Activated T-helper 17 cell treated with anti-CD3 and anti-CD28 coated beads, Interleukin-2, amount 50 U/mL, for 72 hours (primary cell): ENCODE measurements around the gene EFTUD2. TPM values are rescaled to one million over a fixed set of nuclear protein-coding genes. Genes with fewer than 3 reads are reported as not detected.
"Not testable (repeated sequence)": the region's sequence is repeated elsewhere in the genome, so short reads cannot be mapped to it uniquely, and the experiment has no call there.

Experiments used
- ATAC-seq: fragments of 150-1000 bp; cut with Tn5 transposase; replicated peaks from 2 replicates; pipeline ENCODE4 v1.10.0; 2021; ENCODE audit warnings: mild to moderate bottlenecking, moderate library complexity
- H3K27ac Mint-ChIP-seq: one replicate; pipeline ENCODE4 v1.8.0; 2022; ENCODE audit warnings: mixed read lengths
- H3K27me3 Mint-ChIP-seq: one replicate; pipeline ENCODE4 v1.8.0; 2022; ENCODE audit warnings: mixed read lengths
- H3K36me3 Mint-ChIP-seq: one replicate; pipeline ENCODE4 v1.8.0; 2022; ENCODE audit warnings: low read depth, mild to moderate bottlenecking, mixed read lengths
- H3K4me1 Mint-ChIP-seq: one replicate; pipeline ENCODE4 v1.8.0; 2022; ENCODE audit warnings: mixed read lengths
- H3K4me3 Mint-ChIP-seq: one replicate; pipeline ENCODE4 v1.8.0; 2022; ENCODE audit warnings: mild to moderate bottlenecking, mixed read lengths
- H3K9me3 Mint-ChIP-seq: one replicate; pipeline ENCODE4 v1.8.0; 2022; ENCODE audit warnings: mixed read lengths
- total RNA-seq, 2 donors: library from RNA; stranded (reverse); gene quantifications; one replicate each; pipeline ENCODE4 v1.2.3, GENCODE V29; 2022

The EFTUD2 gene
- total RNA-seq, result 100 to 1,000 TPM; 105 to 215 TPM

DNA sequence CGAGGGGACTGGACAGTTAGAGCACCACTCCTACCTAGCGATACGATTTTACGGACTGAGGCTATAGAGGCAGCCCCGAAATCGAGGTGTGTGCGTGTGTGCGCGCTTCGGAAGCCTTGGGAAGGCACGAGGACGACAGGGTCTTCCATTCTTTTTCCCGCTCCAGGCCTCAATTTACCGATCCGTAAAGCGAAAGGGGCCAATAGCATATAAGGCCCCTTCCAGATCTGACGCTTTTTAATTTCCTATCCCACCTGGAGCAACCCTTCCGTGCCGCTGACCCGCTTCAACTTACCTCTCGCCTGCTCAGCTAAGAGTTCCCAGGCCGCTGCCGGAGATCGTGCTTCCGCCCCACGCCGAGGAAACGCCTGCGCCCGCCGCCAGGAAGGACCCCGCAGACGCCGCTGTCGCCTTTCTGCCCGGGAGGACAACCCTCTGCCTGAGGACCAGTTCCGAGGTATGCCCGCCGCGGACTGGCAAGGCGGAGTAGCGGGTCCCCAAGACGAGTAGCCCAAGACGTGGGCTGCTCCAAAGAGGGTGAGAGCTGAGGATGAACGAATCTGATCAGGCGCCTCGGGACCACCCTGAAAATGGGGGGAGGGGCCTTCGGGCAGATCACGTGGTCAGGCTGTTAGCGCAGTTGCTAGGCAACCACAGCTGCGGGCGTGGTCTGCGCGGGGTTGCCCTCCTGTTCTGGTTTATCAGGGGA is at the start of gene EFTUD2:
TSS of gene EFTUD2 (minus strand) at position 372 of the 709 bp plus-strand sequence. CDS start 4,924 bp downstream, outside the sequence.
- H3K4me1 Mint-ChIP-seq, result peaks cover 15% of the 10 kb centered on the region
- peak within 1 kb of the TSS; percentile 100 for H3K27ac Mint-ChIP-seq
- ATAC-seq, result peak; percentile 94
- peaks cover 44% of the 10 kb centered on the region for H3K36me3 Mint-ChIP-seq
- peak within 1 kb of the TSS; percentile 88 for H3K4me3 Mint-ChIP-seq
- no peaks in the 10 kb centered on the region for H3K27me3 Mint-ChIP-seq
- H3K9me3 Mint-ChIP-seq, result no peaks in the 10 kb centered on the region

DNA sequence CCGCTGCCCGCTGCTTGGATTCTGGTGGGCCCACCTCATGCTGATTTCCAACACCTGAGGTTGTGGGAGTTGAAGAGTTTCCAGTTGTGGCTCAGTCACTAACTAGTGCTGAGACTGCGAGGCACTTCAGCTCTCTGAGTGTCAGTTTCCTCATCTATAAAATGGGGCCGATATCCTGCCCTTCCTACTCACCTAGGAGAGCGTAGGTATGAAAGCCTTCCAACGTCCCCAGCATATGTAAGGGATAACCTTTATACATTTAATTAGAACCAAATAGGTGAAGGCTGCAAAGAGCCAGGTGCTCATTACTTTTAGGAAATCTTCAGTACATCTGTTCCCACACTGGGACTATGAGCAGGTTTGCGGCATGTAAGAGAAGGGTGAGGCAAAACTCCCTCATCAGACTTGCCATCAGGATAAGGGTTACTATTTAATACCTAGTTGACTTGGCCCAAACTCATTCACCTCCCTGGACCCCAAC is 49.1 kb upstream of the EFTUD2 start:
- Mint-ChIP-seq H3K27ac (peak overlapping the region; percentile 87), H3K36me3 (peaks cover 9% of the 10 kb centered on the region), H3K9me3 (no peaks in the 10 kb centered on the region), H3K4me1 (peaks cover 6% of the 10 kb centered on the region), H3K27me3 (no peaks in the 10 kb centered on the region), H3K4me3 (peak overlapping the region; percentile 88)
- no peak for ATAC-seq

DNA sequence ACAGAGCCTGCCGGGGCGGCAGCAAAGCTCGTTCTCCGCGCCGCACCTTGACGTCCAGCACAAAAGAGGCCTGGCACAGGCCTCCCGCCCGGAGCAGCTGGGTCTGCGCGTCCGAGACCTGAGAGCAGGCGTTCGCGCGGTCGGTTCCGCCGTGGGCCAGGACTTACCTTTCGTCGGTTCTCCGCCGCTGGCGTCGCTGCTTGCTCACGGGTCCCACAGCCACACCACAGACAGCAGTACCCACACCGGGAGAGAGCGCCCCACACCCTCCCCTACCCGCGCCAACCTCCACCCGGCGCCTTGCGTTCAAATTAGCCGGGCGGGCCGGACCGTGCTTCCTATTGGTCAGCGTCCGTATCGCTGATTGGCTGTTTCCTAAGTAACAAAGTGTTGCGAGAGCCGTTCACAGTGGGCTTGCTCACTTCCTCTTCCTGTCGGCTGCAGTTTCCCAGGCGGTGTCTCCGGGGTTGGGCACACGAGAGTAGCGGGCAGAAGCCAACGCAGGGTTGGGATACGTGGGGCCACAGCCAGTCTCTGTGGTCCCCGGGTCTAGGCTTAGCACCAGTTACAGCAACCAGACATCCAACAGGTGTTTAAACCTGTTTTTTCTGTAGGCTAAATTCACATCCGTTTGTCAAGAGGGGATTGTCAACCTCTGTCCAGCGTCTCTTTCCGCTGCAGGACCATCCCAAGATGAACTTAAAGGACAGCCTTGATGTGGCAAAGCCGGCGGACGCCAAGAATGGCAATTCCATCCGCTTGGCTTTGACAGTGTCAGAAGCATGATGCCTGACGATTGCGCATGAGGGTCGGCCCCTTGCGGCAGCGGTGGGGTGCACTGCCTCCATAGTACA is 48.4 kb upstream of the EFTUD2 start, which contains the start of gene KIF18B:
TSS of gene KIF18B (minus strand) at position 313 of the 854 bp plus-strand sequence. CDS start 11,429 bp downstream, outside the sequence.
- Mint-ChIP-seq H3K4me3 (peak within 1 kb of the TSS; percentile 88), H3K9me3 (no peaks in the 10 kb centered on the region), H3K36me3 (peaks cover 9% of the 10 kb centered on the region), H3K27me3 (no peaks in the 10 kb centered on the region), H3K27ac (peak within 1 kb of the TSS; percentile 87), H3K4me1 (peaks cover 6% of the 10 kb centered on the region)
- peak; percentile 98 for ATAC-seq

- not testable (repeated sequence) for H3K27me3 Mint-ChIP-seq, H3K4me1 Mint-ChIP-seq, ATAC-seq, H3K27ac Mint-ChIP-seq, H3K36me3 Mint-ChIP-seq, H3K9me3 Mint-ChIP-seq
- peak overlapping the region; percentile 88 for H3K4me3 Mint-ChIP-seq
These were observed 46.4 kb upstream of the EFTUD2 start for GRCh38 chr17:44945652-44946051.

GRCh38 chr17:44942456-44942855 is 43.2 kb upstream of the EFTUD2 start:
- ATAC-seq, result no peak
- Mint-ChIP-seq H3K27ac (no peak overlapping the region), H3K9me3 (no peaks in the 10 kb centered on the region), H3K36me3 (peaks cover 9% of the 10 kb centered on the region), H3K27me3 (no peaks in the 10 kb centered on the region), H3K4me3 (no peak overlapping the region), H3K4me1 (peaks cover 6% of the 10 kb centered on the region)

DNA sequence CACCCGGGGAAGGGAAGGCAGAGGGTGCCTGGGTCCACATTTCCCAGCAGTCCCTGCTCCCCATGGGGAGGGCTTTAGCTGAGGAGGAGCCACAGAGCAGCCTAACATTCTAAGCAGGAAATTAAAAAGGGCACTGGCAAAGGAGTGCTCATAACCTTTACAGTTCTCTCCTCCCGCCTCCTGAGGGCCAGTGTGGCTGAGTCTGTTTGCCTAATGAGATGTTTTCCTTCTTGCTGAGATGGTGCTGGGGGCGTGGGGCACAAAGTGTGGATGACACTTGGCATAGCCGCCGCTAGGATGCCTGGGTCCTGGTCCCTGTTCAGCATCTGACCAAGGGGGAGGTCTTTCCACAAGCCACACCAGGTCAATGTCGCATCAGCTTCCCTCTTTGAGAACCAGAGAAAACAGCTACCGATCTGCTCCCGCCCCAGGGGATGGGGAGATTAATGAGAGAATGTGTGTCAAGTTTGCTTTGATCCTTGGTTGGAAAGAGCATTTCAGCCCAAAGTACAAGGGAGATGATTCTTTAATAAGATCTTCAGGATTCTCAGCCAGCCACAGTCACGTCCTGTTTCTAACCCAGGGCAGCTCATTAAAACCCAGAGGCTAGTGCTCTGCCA is 42.6 kb upstream of the EFTUD2 start:
- no peak for ATAC-seq
- Mint-ChIP-seq H3K27ac (peak overlapping the region; percentile 20), H3K36me3 (peaks cover 9% of the 10 kb centered on the region), H3K4me1 (peaks cover 6% of the 10 kb centered on the region), H3K27me3 (no peaks in the 10 kb centered on the region), H3K4me3 (no peak overlapping the region), H3K9me3 (no peaks in the 10 kb centered on the region)

DNA sequence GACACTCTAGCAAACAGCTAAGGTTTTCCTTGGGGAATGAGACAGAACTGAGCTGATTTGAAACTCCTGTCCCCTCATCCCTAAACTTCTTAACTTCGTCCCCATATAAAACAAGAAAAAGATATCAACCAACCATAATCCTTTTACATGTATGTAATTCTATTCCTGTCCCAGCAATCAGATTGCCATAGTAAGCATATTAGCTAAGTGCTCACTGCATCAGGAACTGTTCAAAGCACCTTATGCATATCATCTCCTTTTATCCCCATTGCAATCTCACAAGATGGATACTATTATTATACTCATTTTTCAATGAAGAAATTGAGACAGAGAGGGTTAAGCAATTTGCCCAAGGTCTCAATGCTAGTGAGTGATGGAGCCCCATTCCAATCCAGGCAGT is 41.5 kb upstream of the EFTUD2 start:
- Mint-ChIP-seq H3K9me3 (no peaks in the 10 kb centered on the region), H3K27me3 (no peaks in the 10 kb centered on the region), H3K4me3 (no peak overlapping the region), H3K36me3 (no peaks in the 10 kb centered on the region), H3K27ac (no peak overlapping the region), H3K4me1 (no peaks in the 10 kb centered on the region)
- no peak for ATAC-seq

- Mint-ChIP-seq H3K4me3 (no peak overlapping the region), H3K4me1 (no peaks in the 10 kb centered on the region), H3K36me3 (no peaks in the 10 kb centered on the region), H3K27me3 (no peaks in the 10 kb centered on the region), H3K9me3 (no peaks in the 10 kb centered on the region), H3K27ac (no peak overlapping the region)
- ATAC-seq, result no peak
These were observed 41.1 kb upstream of the EFTUD2 start for GRCh38 chr17:44940317-44940716.

GRCh38 chr17:44935116-44935515 is 35.9 kb upstream of the EFTUD2 start:
- Mint-ChIP-seq H3K36me3 (peaks cover 4% of the 10 kb centered on the region), H3K9me3 (no peaks in the 10 kb centered on the region), H3K27me3 (no peaks in the 10 kb centered on the region), H3K27ac (no peak overlapping the region), H3K4me3 (no peak overlapping the region), H3K4me1 (no peaks in the 10 kb centered on the region)
- ATAC-seq, result no peak

DNA sequence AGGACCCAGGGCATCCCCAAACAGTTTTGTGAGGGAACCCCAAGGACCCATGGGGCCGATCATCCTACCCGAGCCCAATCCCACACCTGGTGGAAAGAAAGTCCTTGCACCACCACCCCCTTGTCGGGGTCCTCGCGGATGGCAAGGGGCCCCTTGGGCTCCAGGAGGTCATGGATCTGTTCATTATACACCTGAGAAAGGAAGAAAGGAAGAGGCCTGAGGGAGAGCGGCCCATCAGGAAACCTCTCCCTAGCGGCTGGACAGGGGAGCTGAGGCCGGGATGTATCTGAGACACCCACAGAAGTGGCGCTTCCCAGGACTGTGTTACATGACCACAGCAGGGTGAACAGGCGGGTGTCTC is 35.5 kb upstream of the EFTUD2 start:
- Mint-ChIP-seq H3K27ac (no peak overlapping the region), H3K4me1 (no peaks in the 10 kb centered on the region), H3K27me3 (no peaks in the 10 kb centered on the region), H3K36me3 (peaks cover 7% of the 10 kb centered on the region), H3K9me3 (no peaks in the 10 kb centered on the region), H3K4me3 (no peak overlapping the region)
- ATAC-seq, result no peak

DNA sequence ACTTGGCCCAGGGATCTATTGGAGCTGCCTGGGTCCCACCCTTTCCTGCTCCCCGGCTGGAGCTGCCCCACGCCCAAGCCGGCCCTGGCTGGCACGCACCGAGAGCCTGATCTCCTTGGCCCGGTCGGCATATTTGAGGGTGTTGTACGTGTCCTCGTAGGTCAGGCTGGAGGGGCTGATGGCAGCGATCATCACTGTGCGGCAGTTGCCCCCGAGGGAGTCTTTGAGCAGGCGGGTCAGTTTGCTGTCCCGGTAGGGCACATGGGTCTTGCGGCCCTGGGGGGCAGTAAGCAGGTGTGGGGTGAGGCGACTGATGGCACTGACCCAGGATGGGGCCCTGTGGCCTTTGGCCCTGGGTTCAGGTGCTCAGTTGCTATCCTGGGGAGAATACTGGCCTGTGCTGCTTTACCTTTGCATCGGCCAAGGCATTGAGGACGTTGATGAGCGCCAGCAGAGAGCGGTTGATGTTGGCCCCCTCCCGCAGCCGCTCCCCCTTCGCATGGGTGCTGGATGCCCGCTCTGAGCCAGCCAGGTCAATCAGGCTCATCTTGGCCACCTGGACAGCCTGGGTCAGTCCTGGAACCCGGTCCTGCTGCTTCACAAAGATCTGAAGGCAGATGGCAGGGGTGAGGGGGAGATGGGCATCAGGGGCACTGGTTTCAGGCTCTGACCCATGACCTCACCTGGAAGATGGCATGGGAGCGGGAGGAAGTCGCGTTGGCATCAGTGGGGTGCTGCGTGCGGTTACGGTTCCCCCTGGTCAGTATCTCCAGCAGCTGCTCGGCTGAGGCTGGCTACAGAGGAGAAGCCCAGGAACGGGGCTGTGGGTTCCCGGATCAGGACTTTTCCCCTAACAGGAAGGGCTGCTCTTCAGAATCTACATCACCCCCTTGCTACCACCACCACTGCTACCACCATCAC is 34.8 kb upstream of the EFTUD2 start:
- peaks cover 11% of the 10 kb centered on the region for H3K36me3 Mint-ChIP-seq
- no peaks in the 10 kb centered on the region for H3K27me3 Mint-ChIP-seq
- no peak overlapping the region for H3K27ac Mint-ChIP-seq
- no peak overlapping the region for H3K4me3 Mint-ChIP-seq
- no peaks in the 10 kb centered on the region for H3K9me3 Mint-ChIP-seq
- no peak for ATAC-seq
- no peaks in the 10 kb centered on the region for H3K4me1 Mint-ChIP-seq

GRCh38 chr17:44932787-44933097 is 33.5 kb upstream of the EFTUD2 start:
- Mint-ChIP-seq H3K27me3 (no peaks in the 10 kb centered on the region), H3K9me3 (no peaks in the 10 kb centered on the region), H3K4me1 (no peaks in the 10 kb centered on the region), H3K36me3 (peaks cover 14% of the 10 kb centered on the region), H3K4me3 (no peak overlapping the region), H3K27ac (no peak overlapping the region)
- ATAC-seq, result no peak

GRCh38 chr17:44932096-44932786 is 33.0 kb upstream of the EFTUD2 start:
- no peaks in the 10 kb centered on the region for H3K9me3 Mint-ChIP-seq
- no peak for ATAC-seq
- no peaks in the 10 kb centered on the region for H3K27me3 Mint-ChIP-seq
- H3K27ac Mint-ChIP-seq, result no peak overlapping the region
- no peaks in the 10 kb centered on the region for H3K4me1 Mint-ChIP-seq
- no peak overlapping the region for H3K4me3 Mint-ChIP-seq
- H3K36me3 Mint-ChIP-seq, result peaks cover 18% of the 10 kb centered on the region
